Measurements from ENCODE around the gene SLC48A1.

SLC48A1 gene

GRCh38 chr12:47757840-47758583 is 15.0 kb upstream of the SLC48A1 start:
- DNase-seq (ENCODE audit: low read depth in 2 of 2), result no peak

GRCh38 chr12:47758584-47758833 is 14.5 kb upstream of the SLC48A1 start:
- no peak for DNase-seq (ENCODE audit: low read depth in 2 of 2)

GRCh38 chr12:47758834-47759690 is 14.0 kb upstream of the SLC48A1 start, which contains the start of gene RAPGEF3:
RAPGEF3 (minus strand) TSS chr12:47758880; CDS start chr12:47758556, 324 bp downstream.
- peak in 1 of 2 donors; percentile 57 for DNase-seq (ENCODE audit: low read depth in 2 of 2)

- no peak for DNase-seq (ENCODE audit: low read depth in 2 of 2)
Observed at GRCh38 chr12:47762850-47763465, 10.1 kb upstream of the SLC48A1 start.

GRCh38 chr12:47763481-47764346 is 9.3 kb upstream of the SLC48A1 start:
- DNase-seq (ENCODE audit: low read depth in 2 of 2), result no peak

GRCh38 chr12:47766502-47767215 is 6.4 kb upstream of the SLC48A1 start:
- DNase-seq (ENCODE audit: low read depth in 2 of 2), result no peak

- DNase-seq (ENCODE audit: low read depth in 2 of 2), result peak; percentile 44 to 68
Observed at GRCh38 chr12:47767216-47767724, 5.8 kb upstream of the SLC48A1 start.

- DNase-seq (ENCODE audit: low read depth in 2 of 2), result no peak
Observed at GRCh38 chr12:47768323-47768811, 4.7 kb upstream of the SLC48A1 start.

GRCh38 chr12:47769234-47770085 is 3.6 kb upstream of the SLC48A1 start:
- no peak for DNase-seq (ENCODE audit: low read depth in 2 of 2)

- DNase-seq (ENCODE audit: low read depth in 2 of 2), result no peak
Observed at GRCh38 chr12:47770086-47770726, 2.8 kb upstream of the SLC48A1 start.

- DNase-seq (ENCODE audit: low read depth in 2 of 2), result no peak
Observed at GRCh38 chr12:47771304-47771703, 1.7 kb upstream of the SLC48A1 start.

GRCh38 chr12:47772094-47772660 is 861 bp upstream of the SLC48A1 start:
- no peak for DNase-seq (ENCODE audit: low read depth in 2 of 2)

GRCh38 chr12:47772738-47773061 is 338 bp upstream of the SLC48A1 start:
- DNase-seq (ENCODE audit: low read depth in 2 of 2), result no peak

GRCh38 chr12:47773858-47774580 is 981 bp downstream of the SLC48A1 start:
- DNase-seq (ENCODE audit: low read depth in 2 of 2), result no peak

GRCh38 chr12:47774663-47775062 is 1.6 kb downstream of the SLC48A1 start:
- DNase-seq (ENCODE audit: low read depth in 2 of 2), result no peak

- no peak for DNase-seq (ENCODE audit: low read depth in 2 of 2)
Observed at GRCh38 chr12:47775100-47775911, 2.3 kb downstream of the SLC48A1 start.

GRCh38 chr12:47776471-47777143 is 3.6 kb downstream of the SLC48A1 start:
- DNase-seq (ENCODE audit: low read depth in 2 of 2), result no peak

Measured in stimulated activated CD4-positive, alpha-beta T cell treated with anti-CD3 and anti-CD28 coated beads, Interleukin-15, amount 100 ng/mL, for 48 hours (primary cell).